ENCODE results near the gene TRAK1.

- no peak for TF ChIP-seq EZH2 (optimal IDR thresholded peaks at IDR 0.05; ENCODE audit: low read depth, low read length)
- TF ChIP-seq CTCF (IDR thresholded peaks at IDR 0.05; ENCODE audit: low read length) = no peak
Measured at GRCh38 chr3:42250761-42251160, 159.6 kb downstream of the TRAK1 start.

Measured in MM.1S (cell line).